WI38 (cell line): ENCODE results near the gene CRLF2.

ENCODE experiments used
- H3K4me3 ChIP-seq: 2 replicates; pipeline ENCODE4 v1.5.1; 2011; ENCODE audit warnings: low read depth, mild to moderate bottlenecking, control low read depth, low read length
- CTCF ChIP-seq: IDR thresholded peaks from 2 replicates; pipeline ENCODE4 v1.5.1; 2012; ENCODE audit warnings: low read depth, mild to moderate bottlenecking, control low read depth, low read length

CRLF2 gene

DNA sequence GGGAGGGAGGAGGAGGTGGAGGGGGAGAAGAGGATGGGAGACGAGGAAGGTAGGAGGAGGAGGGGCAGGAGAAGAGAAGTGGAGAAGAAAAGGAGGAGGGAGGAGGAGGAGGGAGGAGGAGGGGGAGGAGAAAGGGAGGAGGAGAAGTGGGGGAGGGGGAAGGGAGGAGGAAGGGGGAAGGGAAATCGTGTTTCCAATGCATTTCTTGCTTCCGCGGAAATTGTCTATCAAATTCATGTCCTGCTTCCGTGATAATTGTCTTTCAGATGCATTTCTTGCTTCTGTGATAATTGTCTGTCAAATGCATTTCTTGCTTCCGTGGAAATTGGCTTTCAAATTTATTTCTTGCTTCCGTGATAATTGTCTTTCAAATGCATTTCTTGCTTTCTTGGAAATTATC lies 43.3 kb downstream of the CRLF2 start:
- TF ChIP-seq CTCF = no peak
- no peak overlapping the region for H3K4me3 ChIP-seq

DNA sequence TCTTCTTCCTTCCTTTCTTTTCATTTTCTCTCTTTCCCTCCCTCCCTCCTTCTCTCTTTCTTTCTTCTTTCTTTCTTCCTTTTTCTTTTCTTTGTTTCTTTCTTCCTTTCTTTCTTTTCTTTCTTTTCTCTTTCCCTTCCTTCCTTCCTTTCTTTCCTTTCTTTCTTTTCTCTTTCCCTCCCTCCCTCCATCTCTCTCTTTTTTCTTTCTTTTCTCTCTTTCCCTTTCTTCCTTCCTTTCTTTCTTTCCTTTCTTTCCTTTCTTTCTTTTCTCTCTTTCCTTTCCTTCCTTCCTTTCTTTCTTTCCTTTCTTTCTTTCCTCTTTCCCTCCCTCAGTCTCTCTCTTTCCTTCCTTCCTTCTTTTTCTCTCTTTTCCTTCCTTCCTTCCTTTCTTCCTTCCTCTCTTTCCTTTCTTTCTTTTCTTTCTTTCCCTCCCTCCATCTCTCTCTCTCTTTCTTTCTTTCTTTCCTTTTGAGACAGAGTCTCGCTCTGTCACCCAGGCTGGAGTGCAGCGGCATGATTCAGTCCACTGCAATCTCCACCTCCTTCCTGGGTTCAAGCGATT lies 44.4 kb downstream of the CRLF2 start:
- H3K4me3 ChIP-seq = no peak overlapping the region
- TF ChIP-seq CTCF = no peak

GRCh38 chrX:1167466-1167865 lies 45.0 kb downstream of the CRLF2 start:
- no peak for TF ChIP-seq CTCF
- H3K4me3 ChIP-seq = no peak overlapping the region

GRCh38 chrX:1165535-1166196 lies 46.8 kb downstream of the CRLF2 start:
- TF ChIP-seq CTCF = no peak
- no peak overlapping the region for H3K4me3 ChIP-seq

GRCh38 chrX:1164322-1165288 lies 47.8 kb downstream of the CRLF2 start:
- H3K4me3 ChIP-seq = no peak overlapping the region
- TF ChIP-seq CTCF = no peak

DNA sequence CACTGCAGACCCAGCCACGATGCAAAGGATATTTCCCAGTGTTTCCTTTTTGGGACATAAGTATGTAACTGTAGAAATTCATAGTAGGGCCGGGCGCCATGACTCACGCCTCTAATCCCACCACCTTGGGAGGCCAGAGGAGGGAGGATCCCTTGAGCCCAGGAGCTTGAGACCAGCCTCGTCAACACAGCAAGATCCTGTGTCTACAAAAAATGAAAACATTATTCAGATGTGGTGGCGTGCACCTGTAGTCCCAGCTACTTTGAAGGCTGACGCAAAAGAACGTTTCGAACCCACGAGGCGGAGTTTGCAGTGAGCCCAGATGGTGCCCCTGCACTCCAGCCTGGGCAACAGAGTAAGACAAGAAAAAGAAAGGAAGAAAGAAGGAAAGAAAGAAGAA lies 49.2 kb downstream of the CRLF2 start:
- no peak for TF ChIP-seq CTCF
- no peak overlapping the region for H3K4me3 ChIP-seq
